ENCODE results near the gene CD247.

Gene CD247

GRCh38 chr1:167489571-167490340 is 28.6 kb downstream of the CD247 start:
- DNase-seq (ENCODE audit: low read depth, low spot score) = no peak

- no peak for DNase-seq (ENCODE audit: low read depth, low spot score)
Observed at GRCh38 chr1:167488786-167489185, 29.5 kb downstream of the CD247 start.

- no peak for DNase-seq (ENCODE audit: low read depth, low spot score)
Observed at GRCh38 chr1:167487614-167488013, 30.7 kb downstream of the CD247 start.

- no peak for DNase-seq (ENCODE audit: low read depth, low spot score)
Observed at GRCh38 chr1:167486090-167486824, 32.1 kb downstream of the CD247 start.

- DNase-seq (ENCODE audit: low read depth, low spot score) = no peak
Observed at GRCh38 chr1:167484726-167485502, 33.4 kb downstream of the CD247 start.

- DNase-seq (ENCODE audit: low read depth, low spot score) = no peak
Observed at GRCh38 chr1:167483790-167484189, 34.5 kb downstream of the CD247 start.

GRCh38 chr1:167482184-167482583 is 36.1 kb downstream of the CD247 start:
- no peak for DNase-seq (ENCODE audit: low read depth, low spot score)

- no peak for DNase-seq (ENCODE audit: low read depth, low spot score)
Observed at GRCh38 chr1:167479331-167479979, 38.9 kb downstream of the CD247 start.

- DNase-seq (ENCODE audit: low read depth, low spot score) = no peak
Observed at GRCh38 chr1:167477986-167478385, 40.3 kb downstream of the CD247 start.

GRCh38 chr1:167476061-167476460 is 42.3 kb downstream of the CD247 start:
- no peak for DNase-seq (ENCODE audit: low read depth, low spot score)

GRCh38 chr1:167474191-167474641 is 44.1 kb downstream of the CD247 start:
- no peak for DNase-seq (ENCODE audit: low read depth, low spot score)

- no peak for DNase-seq (ENCODE audit: low read depth, low spot score)
Observed at GRCh38 chr1:167473761-167474160, 44.6 kb downstream of the CD247 start.

GRCh38 chr1:167472752-167473521 is 45.4 kb downstream of the CD247 start:
- DNase-seq (ENCODE audit: low read depth, low spot score) = no peak

GRCh38 chr1:167471568-167471967 is 46.8 kb downstream of the CD247 start:
- DNase-seq (ENCODE audit: low read depth, low spot score) = no peak

- no peak for DNase-seq (ENCODE audit: low read depth, low spot score)
Observed at GRCh38 chr1:167469280-167469965, 48.9 kb downstream of the CD247 start.

GRCh38 chr1:167467752-167468151 is 50.6 kb downstream of the CD247 start:
- no peak for DNase-seq (ENCODE audit: low read depth, low spot score)

- DNase-seq (ENCODE audit: low read depth, low spot score) = no peak
Observed at GRCh38 chr1:167467126-167467710, 51.1 kb downstream of the CD247 start.

- no peak for DNase-seq (ENCODE audit: low read depth, low spot score)
Observed at GRCh38 chr1:167465743-167466142, 52.6 kb downstream of the CD247 start.

- no peak for DNase-seq (ENCODE audit: low read depth, low spot score)
Observed at GRCh38 chr1:167465018-167465417, 53.3 kb downstream of the CD247 start.
